Hepatocyte (in vitro differentiated cells): ENCODE measurements around the gene HMGXB3.

Source experiments
- EZH2 ChIP-seq: fragments of 200-600 bp; sonication (generic); IDR thresholded peaks from 2 replicates; pipeline ENCODE4 v1.6.1; 2016; ENCODE audit warnings: antibody characterized with exemption, mild to moderate bottlenecking, borderline replicate concordance
- EZH2phosphoT487 ChIP-seq: fragments of 200-600 bp; sonication (generic); IDR thresholded peaks from one replicate; pipeline ENCODE4 v1.6.1; 2018; ENCODE audit warnings: antibody characterized with exemption, mild to moderate bottlenecking, low read depth, moderate library complexity; ENCODE audit not compliant: unreplicated experiment, severe bottlenecking

- no peak for TF ChIP-seq EZH2phosphoT487
- no peak for TF ChIP-seq EZH2
These were observed 44.2 kb downstream of the HMGXB3 start for GRCh38 chr5:150044712-150045111.
